ENCODE measurements around the gene ARHGAP24. TPM values are rescaled to one million over a fixed set of nuclear protein-coding genes. Genes with fewer than 3 reads are reported as not detected.
"Not testable (repeated sequence)": the region's sequence is repeated elsewhere in the genome, so short reads cannot be mapped to it uniquely, and the experiment has no call there.

ARHGAP24 gene
- total RNA-seq, 1 experiment from 2014 or later = 1.2 TPM

DNA sequence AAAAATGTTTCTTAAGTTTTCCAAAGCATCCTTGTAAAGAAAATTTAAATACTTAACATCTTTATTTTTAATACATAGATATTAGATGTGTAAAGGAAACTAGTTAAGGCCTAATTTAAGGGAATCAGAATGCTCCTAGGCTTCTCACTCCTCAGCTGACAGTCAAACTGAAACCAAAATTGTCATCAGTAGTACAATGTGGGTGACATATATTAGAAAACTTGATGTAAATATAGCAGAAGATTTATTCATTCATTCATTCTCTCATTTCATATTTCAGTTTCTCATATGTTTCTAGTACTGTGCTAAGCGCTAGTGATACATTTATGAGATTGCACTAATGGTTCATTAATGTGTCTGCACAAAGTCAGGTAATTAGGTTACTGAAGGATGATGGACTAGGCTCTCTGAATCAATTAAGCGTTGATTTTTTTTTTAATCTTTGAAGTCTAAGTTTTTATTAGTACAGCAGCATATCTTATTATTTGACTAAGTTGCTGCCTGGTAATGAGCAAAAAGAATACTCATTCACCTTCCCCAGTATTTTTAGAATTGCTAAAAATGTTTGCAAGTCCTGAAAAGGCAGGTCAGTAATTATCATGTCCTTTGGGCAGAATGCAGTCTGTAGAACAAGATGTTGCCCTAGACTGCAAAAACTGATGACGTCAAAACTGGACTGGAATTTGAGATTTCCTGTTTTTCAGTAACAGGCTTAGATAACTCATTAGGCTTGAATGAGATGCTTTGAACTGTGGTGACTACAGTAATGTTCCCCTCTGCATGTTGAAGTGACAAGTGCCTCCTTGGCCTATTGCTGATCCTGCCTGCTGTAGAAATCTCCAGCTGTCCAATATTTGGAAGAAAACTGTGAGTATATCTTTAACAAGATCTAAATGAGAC is 128.7 kb downstream of the ARHGAP24 start:
- in situ Hi-C loops (cut with HindIII; ENCODE audit: low pct_unique_long_range_greater_than_20kb, low sequenced_read_pairs) = no loop called here
- DNase-seq (ENCODE audit: low read depth) = no peak

DNA sequence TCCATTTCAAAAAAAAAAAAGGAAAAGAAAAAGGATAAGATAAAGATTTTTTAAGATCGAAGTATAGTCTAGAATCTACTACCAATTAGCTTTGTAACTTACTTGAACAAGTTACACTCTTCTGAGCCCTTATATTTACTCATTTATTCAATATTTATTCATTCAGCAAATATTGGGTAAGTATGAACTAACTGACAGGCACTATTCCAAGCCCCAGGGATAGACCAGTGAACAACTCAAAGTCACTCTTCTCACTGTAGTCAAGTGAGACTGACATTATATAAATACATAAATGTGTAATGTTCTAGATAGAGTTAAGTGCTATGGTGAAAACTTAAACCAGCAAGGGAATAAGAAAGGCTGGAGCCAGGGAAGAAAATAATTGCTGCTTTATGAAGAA is 131.6 kb downstream of the ARHGAP24 start:
- in situ Hi-C loops (cut with HindIII; ENCODE audit: low pct_unique_long_range_greater_than_20kb, low sequenced_read_pairs) = no loop called here
- DNase-seq (ENCODE audit: low read depth) = no peak

DNA sequence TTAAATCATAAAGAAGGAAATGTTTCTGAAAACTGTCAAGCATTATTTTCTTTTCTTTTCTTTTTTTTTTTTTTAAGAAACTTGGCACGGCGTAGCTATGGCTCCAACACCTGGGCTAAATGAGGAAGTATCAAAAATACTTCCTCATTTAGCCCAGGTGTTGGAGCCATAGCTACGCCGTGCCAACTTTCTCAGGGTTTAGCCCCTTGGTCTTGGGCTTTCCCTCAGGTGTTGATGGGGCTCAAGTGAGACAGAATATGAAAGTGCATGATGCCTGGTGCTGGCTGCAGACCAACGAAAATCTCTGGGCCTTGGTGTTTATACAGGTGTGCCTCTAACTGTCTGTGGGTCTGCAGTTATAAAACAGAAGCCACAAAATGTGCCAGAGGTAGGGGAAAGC is 132.7 kb downstream of the ARHGAP24 start:
- in situ Hi-C loops (cut with HindIII; ENCODE audit: low pct_unique_long_range_greater_than_20kb, low sequenced_read_pairs) = no loop called here

DNA sequence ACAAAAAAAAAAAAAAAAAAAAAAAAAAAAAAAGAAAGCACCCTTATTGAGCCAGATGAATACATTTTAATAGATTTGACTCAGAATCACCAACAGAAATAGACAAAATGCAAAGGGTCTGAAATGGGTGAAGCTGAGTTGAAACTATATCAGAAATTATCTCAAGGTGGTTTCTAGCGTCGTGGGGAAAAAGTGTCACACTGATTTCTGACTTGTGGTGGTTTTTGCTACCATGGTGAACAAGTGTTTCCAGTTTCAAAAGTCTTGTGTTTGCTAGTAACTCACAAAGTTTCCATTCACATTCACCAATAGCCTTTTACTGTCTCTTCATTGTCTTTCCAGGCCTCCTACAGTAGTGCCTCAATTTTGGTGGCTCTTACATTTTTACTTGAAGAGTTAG is 135.5 kb downstream of the ARHGAP24 start:
- no peak for DNase-seq (ENCODE audit: low read depth)
- in situ Hi-C loops (cut with HindIII; ENCODE audit: low pct_unique_long_range_greater_than_20kb, low sequenced_read_pairs) = no loop called here

More for the DNA sequence above, 132.7 kb downstream of the ARHGAP24 start:
- no peak for DNase-seq (ENCODE audit: low read depth)

DNA sequence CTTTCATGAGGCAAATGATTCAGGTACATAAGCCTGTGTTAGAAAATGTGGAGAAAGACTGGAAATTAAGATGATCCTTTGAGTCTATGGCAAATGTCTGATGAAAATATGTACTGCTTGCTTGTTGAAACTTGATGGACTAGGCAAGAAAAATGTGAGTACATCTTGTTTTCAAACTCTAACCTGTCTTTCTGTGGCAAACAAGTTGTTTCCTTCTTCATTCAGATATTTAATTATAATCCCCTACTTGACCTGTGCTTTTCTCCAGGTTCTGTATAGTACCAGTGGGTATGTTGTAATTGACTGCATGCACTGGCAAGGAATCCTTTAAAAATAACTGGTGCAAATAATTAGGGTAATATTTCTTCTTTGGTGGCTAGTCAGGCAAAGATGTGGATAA is 136.7 kb downstream of the ARHGAP24 start:
- in situ Hi-C loops (cut with HindIII; ENCODE audit: low pct_unique_long_range_greater_than_20kb, low sequenced_read_pairs) = no loop called here
- DNase-seq (ENCODE audit: low read depth) = no peak

DNA sequence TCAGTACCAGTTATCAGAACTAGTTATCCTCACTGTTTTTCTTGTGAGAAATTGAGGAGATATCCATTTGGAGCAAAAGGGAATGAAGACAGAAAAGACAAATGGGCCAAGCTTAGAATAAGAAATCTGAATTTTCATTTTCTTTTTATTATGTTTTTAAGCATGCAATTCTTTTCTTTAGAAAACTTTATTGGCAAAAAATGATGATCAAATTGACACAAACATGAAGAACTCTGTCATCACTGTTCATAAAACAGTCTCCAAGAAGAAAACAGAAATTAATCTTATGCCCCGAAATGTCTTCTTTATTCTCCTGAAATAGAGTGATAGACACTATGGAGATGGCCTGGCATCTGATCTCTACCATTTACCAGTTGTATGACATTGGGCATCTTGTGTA is 139.0 kb downstream of the ARHGAP24 start:
- in situ Hi-C loops (cut with HindIII; ENCODE audit: low pct_unique_long_range_greater_than_20kb, low sequenced_read_pairs) = no loop called here
- no peak for DNase-seq (ENCODE audit: low read depth)

DNA sequence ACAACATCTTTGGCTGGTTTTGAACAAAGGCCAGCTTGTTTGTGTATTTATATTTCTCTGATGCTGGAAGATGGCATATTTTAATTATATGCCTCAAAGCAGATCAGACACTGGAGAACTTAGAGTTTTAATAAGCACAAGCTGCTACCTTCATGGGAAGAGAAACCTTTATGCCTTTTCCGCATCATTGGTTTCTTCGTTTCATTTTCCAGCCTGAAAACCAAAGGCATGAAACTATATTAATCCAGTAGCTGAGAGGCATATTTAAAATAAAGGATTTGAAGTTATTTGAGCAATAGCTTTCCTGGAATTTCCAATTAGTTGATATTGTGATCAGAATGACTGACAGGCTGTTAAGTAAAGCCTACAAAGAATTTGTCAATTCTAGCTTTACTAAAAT is 141.0 kb downstream of the ARHGAP24 start:
- DNase-seq (ENCODE audit: low read depth) = no peak
- in situ Hi-C loops (cut with HindIII; ENCODE audit: low pct_unique_long_range_greater_than_20kb, low sequenced_read_pairs) = no loop called here

DNA sequence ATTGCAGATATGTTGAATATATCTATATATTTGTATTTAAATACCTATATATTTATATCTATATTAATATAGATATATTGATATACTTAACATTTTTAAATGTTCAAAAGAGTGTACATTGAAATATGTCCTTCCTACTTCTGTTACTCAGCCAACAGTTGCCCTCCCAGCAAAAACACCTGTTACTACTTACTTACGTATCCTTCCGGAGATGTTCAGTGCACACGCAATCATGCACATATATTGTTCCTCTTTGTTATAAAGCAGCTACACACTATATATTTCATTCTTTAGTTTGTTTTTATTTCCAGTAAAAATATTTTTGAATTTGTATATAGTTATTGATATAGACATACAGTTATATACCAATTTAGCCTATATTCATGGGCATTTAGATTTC is 142.3 kb downstream of the ARHGAP24 start:
- in situ Hi-C loops (cut with HindIII; ENCODE audit: low pct_unique_long_range_greater_than_20kb, low sequenced_read_pairs) = no loop called here
- DNase-seq (ENCODE audit: low read depth) = no peak

DNA sequence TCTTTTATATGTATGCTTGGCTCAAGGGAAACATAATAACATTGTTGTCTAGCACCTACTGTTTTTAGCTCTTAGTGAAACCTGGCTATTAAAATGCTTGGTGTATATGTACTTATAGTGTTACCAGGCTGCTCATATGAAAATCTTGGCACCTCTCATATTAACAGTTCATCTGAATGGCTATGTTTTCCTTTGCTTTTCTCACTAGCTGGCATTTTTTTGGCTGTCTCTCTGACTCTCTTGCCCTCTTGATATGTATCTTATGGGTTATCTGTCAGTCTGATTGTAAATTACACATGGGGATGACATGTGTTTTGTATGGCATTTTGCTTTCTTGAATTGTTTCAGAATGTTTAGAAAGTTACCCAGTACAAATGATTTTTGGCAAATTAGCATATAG is 158.0 kb downstream of the ARHGAP24 start:
- in situ Hi-C loops (cut with HindIII; ENCODE audit: low pct_unique_long_range_greater_than_20kb, low sequenced_read_pairs) = no loop called here

DNA sequence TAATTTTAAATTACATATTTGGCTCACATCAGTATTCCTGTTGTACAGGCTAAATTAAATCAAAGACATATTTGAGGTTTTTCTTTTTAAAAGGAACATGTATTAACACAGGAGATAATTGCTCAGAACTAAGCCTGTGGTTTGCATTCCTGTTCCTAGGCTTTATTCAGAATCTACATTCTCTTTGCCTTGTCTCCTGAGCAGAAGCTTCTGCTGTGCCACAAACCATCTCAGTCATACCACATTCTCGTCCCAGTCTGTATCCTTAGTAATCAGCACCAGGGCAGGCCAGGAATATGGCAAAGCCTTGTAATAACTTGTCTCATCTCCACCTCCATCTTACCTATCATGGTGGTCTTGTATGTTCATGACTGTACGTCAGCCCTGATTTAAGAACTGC is 162.8 kb downstream of the ARHGAP24 start:
- in situ Hi-C loops (cut with HindIII; ENCODE audit: low pct_unique_long_range_greater_than_20kb, low sequenced_read_pairs) = no loop called here

More for the DNA sequence above, 158.0 kb downstream of the ARHGAP24 start:
- no peak for DNase-seq (ENCODE audit: low read depth)

DNA sequence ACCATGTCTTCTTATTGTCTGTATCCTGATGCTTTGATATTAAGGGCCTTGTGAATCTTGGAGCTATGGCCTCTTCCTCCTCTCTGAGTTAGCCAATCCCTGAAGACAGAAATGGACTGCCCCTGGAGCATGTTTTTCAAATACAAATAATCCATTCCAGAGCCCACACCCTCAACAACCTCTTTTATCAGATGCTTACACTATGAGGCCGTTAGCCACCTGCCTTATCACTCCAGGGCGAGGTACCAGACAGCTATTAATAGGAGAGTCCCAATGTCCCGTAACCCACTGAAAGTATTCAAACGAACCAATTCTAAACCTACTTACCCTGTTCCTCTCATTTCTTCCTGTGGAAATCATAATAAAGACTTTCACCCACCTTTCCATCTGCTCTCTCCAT is 165.0 kb downstream of the ARHGAP24 start:
- no peak for DNase-seq (ENCODE audit: low read depth)
- in situ Hi-C loops (cut with HindIII; ENCODE audit: low pct_unique_long_range_greater_than_20kb, low sequenced_read_pairs) = no loop called here

More for the DNA sequence above, 162.8 kb downstream of the ARHGAP24 start:
- DNase-seq (ENCODE audit: low read depth) = no peak

DNA sequence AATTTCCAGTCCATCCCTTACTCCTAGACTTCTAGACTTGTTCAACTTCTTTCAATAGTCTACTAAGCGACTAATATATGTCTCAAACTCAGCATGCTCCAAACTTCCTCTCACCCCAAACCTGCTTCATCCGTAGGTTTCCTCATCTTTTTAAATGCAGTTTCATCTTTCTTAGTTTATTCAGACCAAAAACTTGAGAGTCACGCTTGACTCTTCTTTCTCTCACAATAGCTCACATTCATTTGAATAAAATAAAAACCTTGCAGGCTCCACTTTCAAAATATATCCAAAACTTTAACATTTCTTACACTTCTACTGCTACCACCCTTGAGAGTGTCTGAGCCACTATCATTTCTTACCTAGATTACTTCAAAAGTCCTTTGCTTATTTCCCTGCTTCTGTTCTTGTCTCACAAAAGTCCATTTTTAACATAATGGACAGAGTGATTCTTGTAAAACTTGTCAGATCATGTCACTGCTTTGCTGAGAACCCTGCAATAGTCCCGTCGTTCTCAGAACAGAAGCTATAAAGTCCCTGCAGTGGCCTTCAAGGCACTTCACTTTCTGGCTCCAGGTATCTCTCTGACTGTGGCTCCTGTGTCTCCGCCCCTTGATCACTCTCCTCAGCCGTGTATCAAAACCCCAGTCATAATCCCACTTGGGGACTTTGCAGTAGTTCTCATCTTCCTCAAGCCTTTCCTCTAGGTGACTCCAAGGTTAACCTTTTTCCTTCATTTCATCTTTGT is 167.6 kb downstream of the ARHGAP24 start:
- DNase-seq (ENCODE audit: low read depth) = no peak
- in situ Hi-C loops (cut with HindIII; ENCODE audit: low pct_unique_long_range_greater_than_20kb, low sequenced_read_pairs) = no loop called here

DNA sequence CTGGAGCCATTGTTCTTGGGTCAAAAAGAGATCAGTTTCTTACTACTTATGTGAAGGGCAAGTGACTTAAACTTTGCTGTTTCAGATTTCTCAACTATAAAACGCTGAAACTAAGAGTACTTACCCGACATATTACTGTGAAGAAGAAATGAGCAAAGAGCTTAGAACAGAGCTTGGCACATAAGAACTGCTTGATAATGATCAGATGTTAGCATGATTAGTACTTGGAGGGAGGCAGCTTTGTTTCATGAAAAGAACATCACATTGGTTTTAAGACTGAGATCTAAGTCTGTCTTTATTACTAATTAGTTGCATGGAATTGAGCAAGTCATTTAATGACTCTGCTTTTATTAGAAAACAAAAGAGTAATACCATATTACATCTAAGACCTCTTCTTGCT is 169.1 kb downstream of the ARHGAP24 start:
- in situ Hi-C loops (cut with HindIII; ENCODE audit: low pct_unique_long_range_greater_than_20kb, low sequenced_read_pairs) = no loop called here
- no peak for DNase-seq (ENCODE audit: low read depth)

DNA sequence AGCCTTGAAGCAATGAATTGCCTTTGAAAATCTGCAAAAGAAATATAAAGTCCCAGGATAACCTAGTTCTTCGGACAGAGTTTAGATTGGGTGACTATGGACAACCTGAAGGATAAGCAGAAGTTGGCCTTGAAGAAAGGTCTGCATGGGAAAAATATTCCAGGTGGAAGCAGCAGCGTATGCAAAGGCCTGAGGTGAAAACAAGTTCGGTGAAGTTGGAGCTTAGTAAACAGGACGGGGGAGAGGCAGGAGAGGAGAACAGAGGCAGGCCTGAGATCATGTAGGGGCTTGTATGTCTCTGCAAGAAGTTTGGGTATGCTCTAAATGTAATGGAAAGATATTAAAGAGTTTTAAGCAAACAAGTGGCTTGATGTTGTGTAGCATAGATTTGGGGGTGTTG is 176.0 kb downstream of the ARHGAP24 start:
- no peak for DNase-seq (ENCODE audit: low read depth)

DNA sequence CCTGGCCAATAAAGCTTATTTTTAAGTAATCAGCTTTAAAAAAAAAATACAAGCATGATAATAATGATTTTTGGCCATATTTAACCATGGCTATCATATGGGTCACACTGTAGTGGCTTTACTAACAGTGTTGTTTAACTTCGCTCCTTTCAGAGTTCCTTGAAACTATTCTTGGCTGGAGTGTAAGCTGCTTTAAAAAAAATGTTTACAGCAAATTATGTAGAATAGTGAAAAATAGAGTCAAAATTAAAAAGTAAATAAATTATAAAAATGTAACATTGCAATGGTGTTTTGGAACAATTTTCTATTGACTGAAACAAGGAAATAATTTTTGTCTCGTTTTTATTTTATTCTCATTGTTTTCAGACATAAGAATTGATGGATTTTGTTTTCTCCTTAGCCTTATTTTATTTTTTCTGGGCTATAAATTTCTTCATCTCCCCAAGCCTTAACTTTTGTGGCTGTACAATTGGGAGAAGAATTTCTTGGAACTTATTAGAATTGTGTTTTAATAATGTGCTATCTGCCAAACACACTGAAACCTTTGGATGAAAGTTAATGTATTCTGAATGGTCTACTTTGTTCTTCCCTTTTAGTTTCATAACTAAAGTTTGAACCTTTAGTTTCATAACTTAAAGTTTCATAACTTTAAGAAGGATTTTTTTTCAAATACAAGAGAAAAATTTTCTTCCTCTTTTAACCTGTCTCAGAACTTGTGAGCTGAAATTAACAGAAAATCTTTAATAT is 182.0 kb downstream of the ARHGAP24 start:
- DNase-seq (ENCODE audit: low read depth) = no peak
- in situ Hi-C loops (cut with HindIII; ENCODE audit: low pct_unique_long_range_greater_than_20kb, low sequenced_read_pairs) = no loop called here

More for the DNA sequence above, 176.0 kb downstream of the ARHGAP24 start:
- in situ Hi-C loops (cut with HindIII; ENCODE audit: low pct_unique_long_range_greater_than_20kb, low sequenced_read_pairs) = no loop called here

DNA sequence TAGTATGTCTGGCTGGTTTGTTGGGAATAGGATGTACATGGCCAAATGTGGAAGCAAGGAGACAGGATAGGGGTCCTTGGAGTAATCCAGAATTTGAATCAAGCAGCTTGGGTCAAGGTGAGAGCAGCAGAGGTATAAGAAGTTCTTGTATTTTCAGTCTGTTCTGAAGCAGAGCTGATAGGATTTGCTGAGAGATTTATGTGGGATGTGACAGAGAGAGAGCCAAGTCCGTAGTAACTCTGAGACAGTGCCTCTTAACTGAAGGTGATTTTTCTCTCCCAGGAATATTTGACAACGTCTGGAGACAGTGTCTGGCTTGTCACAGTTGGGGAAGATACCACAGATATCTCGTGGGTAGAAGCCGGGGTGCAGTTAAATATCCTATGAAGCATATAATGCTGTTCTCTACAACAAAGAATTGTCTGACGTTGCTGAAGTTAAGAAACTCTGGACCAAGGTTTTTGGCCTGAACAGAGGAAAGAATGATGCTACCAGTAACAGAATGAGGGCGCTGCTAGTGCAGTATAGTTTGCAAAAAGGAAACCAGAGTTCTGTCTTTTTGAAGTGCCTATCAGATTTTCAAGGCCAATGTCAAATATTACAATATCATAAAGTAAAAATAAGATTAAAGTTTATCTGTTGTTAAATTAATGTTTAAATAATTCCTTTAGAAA is 184.0 kb downstream of the ARHGAP24 start:
- DNase-seq (ENCODE audit: low read depth) = no peak
- in situ Hi-C loops (cut with HindIII; ENCODE audit: low pct_unique_long_range_greater_than_20kb, low sequenced_read_pairs) = no loop called here

DNA sequence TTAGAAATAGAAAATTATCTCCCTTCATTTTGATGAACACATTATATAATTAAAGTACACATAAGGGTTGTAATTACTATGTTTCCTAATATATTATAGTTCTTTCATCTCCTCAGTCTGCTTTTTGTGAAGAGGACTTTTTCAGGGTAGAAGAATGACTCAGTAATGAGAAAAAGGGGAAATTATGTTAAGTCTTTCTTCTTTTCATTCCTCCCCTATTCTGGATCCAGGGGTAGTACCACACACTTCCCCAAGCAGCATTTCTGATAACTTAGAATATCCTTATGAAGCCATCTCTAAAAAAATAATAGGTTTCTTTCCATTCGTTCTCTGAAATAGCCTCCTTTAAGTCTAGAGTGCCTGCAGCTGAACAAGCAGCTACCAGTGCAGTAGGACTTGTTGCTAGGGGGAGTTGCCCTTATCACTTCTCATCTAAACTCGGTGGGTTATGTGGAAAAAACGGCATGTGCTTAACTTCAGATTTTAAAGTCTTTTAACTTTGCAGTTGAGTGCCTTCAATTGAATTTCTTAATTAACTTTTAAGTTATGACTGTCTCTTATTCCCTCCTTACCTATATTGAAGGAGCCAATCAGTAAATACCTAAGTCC is 184.8 kb downstream of the ARHGAP24 start:
- DNase-seq (ENCODE audit: low read depth) = no peak
- in situ Hi-C loops (cut with HindIII; ENCODE audit: low pct_unique_long_range_greater_than_20kb, low sequenced_read_pairs) = no loop called here

DNA sequence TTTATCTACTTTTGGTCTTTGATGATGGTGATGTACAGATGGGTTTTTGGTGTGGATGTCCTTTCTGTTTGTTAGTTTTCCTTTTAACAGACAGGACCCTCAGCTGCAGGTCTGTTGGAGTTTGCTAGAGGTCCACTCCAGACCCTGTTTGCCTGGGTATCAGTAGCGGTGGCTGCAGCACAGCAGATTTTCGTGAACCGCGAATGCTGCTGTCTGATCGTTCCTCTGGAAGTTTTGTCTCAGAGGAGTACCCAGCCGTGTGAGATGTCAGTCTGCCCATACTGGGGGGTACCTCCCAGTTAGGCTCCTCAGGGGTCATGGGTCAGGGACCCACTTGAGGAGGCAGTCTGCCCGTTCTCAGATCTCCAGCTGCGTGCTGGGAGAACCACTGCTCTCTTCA is 191.7 kb downstream of the ARHGAP24 start:
- in situ Hi-C loops (cut with HindIII; ENCODE audit: low pct_unique_long_range_greater_than_20kb, low sequenced_read_pairs); DNase-seq (ENCODE audit: low read depth): not testable (repeated sequence)

All from Caki2 (cell line).